IPS-15b (cell line): Measurements from ENCODE around the gene SPEN.
"Not testable (repeated sequence)": the region's sequence is repeated elsewhere in the genome, so short reads cannot be mapped to it uniquely, and the experiment has no call there.

Experiments
- H3K27me3 ChIP-seq: one replicate; pipeline ENCODE4 v1.6.1; 2013; ENCODE audit warnings: low read length; ENCODE audit not compliant: control insufficient read depth, insufficient read depth
- H3K36me3 ChIP-seq: one replicate; pipeline ENCODE4 v1.6.1; 2013; ENCODE audit warnings: low read length; ENCODE audit not compliant: control insufficient read depth, insufficient read depth
- H3K4me1 ChIP-seq: one replicate; pipeline ENCODE4 v1.6.1; 2013; ENCODE audit warnings: mild to moderate bottlenecking, low read length; ENCODE audit not compliant: control insufficient read depth, insufficient read depth
- H3K4me3 ChIP-seq: one replicate; pipeline ENCODE4 v1.5.1; 2013; ENCODE audit warnings: low read depth, low read length
- H3K9ac ChIP-seq: one replicate; pipeline ENCODE4 v1.6.1; 2013; ENCODE audit warnings: low read depth, mild to moderate bottlenecking, low read length
- H3K9me3 ChIP-seq: one replicate; pipeline ENCODE4 v1.6.1; 2013; ENCODE audit warnings: mild to moderate bottlenecking, low read length; ENCODE audit not compliant: control insufficient read depth, insufficient read depth

Gene SPEN

DNA sequence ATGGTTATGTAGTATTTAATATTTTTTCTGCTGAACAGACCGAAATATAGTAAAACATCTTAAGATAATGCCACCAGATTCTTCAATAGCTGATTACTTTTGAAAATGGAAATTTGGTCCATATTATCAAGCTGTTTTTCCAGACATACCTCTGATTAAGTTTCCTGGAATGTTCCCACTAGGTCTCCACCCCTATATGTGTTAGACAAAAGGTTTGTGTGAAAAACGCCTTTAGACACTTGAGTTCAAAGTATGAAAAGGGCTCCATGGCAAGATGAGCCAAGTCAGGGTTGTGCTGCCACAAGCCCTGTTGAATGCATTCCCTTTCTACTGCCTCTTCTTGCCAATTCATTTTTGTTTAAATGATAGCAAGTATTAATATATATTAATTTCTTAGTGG lies 75.7 kb downstream of the SPEN start:
- no peaks in the 10 kb centered on the region for H3K4me1 ChIP-seq
- H3K9ac ChIP-seq, result no peak overlapping the region
- no peak overlapping the region for H3K4me3 ChIP-seq
- H3K36me3 ChIP-seq, result peaks cover 7% of the 10 kb centered on the region
- no peaks in the 10 kb centered on the region for H3K9me3 ChIP-seq
- no peaks in the 10 kb centered on the region for H3K27me3 ChIP-seq

DNA sequence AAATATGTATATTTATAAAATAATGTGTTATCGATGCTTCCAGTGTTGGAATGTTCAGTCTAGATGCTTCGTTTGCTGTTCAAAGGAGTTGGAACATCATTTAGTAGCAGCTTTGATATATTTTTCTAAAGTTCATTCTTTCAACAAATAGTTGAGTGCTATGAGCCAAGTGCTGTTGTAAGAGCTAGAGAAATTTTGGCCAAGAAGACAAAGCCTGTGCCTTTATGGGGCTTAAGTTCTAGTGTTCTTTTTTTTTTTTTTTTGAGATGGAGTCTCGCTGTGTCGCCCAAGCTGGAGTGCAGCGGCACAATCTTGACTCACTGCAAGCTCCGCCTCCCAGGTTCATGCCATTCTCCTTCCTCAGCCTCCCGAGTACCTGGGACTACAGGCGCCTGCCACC lies 78.9 kb downstream of the SPEN start:
- H3K4me1 ChIP-seq, H3K4me3 ChIP-seq, H3K9ac ChIP-seq, H3K27me3 ChIP-seq, H3K9me3 ChIP-seq: not testable (repeated sequence)
- H3K36me3 ChIP-seq, result peaks cover 14% of the 10 kb centered on the region

DNA sequence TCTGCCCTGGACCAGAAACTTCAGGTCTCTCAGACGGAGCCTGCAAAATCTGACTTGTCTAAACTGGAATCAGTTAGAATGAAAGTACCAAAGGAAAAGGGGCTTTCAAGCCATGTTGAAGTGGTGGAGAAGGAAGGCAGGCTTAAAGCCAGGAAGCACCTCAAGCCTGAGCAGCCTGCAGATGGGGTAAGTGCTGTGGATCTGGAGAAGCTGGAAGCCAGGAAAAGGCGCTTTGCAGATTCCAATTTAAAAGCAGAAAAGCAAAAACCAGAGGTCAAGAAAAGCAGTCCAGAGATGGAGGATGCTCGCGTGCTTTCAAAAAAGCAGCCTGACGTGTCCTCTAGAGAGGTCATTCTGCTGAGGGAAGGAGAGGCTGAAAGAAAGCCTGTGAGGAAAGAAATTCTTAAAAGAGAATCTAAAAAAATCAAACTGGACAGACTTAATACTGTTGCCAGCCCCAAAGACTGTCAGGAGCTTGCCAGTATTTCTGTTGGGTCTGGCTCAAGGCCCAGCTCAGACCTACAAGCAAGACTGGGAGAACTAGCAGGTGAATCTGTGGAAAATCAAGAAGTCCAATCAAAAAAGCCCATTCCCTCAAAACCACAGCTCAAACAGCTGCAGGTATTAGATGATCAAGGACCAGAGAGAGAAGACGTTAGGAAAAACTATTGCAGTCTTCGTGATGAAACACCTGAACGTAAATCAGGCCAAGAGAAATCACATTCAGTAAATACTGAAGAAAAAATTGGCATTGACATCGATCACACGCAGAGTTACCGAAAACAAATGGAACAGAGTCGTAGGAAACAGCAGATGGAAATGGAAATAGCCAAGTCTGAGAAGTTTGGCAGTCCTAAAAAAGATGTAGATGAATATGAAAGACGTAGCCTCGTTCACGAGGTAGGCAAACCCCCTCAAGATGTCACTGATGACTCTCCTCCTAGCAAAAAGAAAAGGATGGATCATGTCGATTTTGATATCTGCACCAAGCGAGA lies 81.8 kb downstream of the SPEN start:
- Histone ChIP-seq H3K4me3 (no peak overlapping the region), H3K9ac (no peak overlapping the region), H3K9me3 (no peaks in the 10 kb centered on the region), H3K27me3 (no peaks in the 10 kb centered on the region), H3K4me1 (no peaks in the 10 kb centered on the region), H3K36me3 (peaks cover 36% of the 10 kb centered on the region)

DNA sequence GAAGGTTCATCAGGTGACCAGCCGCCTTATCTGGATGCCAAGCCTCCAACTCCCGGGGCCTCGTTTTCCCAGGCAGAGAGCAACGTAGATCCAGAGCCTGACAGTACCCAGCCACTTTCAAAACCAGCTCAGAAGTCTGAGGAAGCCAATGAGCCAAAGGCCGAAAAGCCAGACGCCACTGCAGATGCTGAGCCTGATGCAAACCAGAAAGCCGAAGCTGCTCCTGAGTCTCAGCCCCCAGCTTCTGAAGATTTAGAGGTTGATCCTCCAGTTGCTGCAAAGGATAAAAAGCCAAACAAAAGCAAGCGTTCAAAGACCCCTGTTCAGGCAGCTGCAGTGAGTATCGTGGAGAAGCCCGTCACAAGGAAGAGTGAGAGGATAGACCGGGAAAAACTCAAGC lies 83.9 kb downstream of the SPEN start:
- H3K27me3 ChIP-seq, result no peaks in the 10 kb centered on the region
- no peaks in the 10 kb centered on the region for H3K4me1 ChIP-seq
- no peak overlapping the region for H3K9ac ChIP-seq
- H3K4me3 ChIP-seq, result no peak overlapping the region
- H3K9me3 ChIP-seq, result no peaks in the 10 kb centered on the region
- H3K36me3 ChIP-seq, result peaks cover 57% of the 10 kb centered on the region

DNA sequence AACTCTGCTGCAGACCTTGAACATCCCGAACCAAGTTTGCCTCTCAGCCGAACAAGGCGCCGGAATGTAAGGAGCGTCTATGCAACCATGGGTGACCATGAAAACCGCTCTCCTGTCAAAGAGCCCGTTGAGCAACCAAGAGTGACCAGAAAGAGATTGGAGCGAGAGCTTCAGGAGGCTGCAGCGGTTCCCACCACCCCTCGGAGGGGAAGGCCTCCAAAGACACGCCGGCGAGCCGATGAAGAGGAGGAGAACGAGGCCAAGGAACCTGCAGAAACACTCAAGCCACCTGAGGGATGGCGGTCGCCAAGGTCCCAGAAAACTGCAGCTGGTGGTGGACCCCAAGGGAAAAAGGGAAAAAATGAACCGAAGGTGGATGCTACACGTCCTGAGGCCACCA lies 84.4 kb downstream of the SPEN start:
- no peak overlapping the region for H3K9ac ChIP-seq
- no peaks in the 10 kb centered on the region for H3K4me1 ChIP-seq
- no peaks in the 10 kb centered on the region for H3K27me3 ChIP-seq
- H3K4me3 ChIP-seq, result no peak overlapping the region
- peaks cover 59% of the 10 kb centered on the region for H3K36me3 ChIP-seq
- H3K9me3 ChIP-seq, result no peaks in the 10 kb centered on the region

DNA sequence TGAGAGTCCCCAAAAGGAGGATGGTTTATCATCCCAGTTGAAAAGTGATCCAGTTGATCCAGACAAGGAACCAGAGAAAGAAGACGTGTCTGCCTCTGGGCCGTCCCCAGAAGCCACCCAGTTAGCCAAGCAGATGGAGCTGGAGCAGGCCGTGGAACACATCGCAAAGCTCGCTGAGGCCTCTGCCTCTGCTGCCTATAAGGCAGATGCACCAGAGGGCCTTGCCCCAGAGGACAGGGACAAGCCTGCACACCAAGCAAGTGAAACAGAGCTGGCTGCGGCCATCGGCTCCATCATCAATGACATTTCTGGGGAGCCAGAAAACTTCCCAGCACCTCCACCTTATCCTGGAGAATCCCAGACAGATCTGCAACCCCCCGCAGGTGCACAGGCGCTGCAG lies 85.1 kb downstream of the SPEN start:
- Histone ChIP-seq H3K36me3 (peaks cover 66% of the 10 kb centered on the region), H3K4me3 (no peak overlapping the region), H3K9me3 (no peaks in the 10 kb centered on the region), H3K9ac (no peak overlapping the region), H3K4me1 (no peaks in the 10 kb centered on the region), H3K27me3 (no peaks in the 10 kb centered on the region)

DNA sequence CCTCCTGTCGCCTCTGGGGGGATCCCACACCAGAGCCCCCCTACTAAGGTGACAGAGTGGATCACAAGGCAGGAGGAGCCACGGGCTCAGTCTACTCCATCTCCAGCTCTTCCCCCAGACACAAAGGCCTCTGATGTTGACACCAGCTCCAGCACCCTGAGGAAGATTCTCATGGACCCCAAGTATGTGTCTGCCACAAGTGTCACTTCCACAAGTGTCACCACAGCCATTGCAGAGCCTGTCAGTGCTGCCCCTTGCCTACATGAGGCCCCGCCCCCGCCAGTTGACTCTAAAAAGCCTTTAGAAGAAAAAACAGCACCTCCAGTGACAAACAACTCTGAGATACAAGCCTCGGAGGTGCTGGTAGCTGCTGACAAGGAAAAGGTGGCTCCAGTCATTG lies 86.2 kb downstream of the SPEN start:
- no peaks in the 10 kb centered on the region for H3K27me3 ChIP-seq
- no peaks in the 10 kb centered on the region for H3K4me1 ChIP-seq
- H3K9me3 ChIP-seq, result no peaks in the 10 kb centered on the region
- H3K36me3 ChIP-seq, result peaks cover 69% of the 10 kb centered on the region
- no peak overlapping the region for H3K9ac ChIP-seq
- no peak overlapping the region for H3K4me3 ChIP-seq

DNA sequence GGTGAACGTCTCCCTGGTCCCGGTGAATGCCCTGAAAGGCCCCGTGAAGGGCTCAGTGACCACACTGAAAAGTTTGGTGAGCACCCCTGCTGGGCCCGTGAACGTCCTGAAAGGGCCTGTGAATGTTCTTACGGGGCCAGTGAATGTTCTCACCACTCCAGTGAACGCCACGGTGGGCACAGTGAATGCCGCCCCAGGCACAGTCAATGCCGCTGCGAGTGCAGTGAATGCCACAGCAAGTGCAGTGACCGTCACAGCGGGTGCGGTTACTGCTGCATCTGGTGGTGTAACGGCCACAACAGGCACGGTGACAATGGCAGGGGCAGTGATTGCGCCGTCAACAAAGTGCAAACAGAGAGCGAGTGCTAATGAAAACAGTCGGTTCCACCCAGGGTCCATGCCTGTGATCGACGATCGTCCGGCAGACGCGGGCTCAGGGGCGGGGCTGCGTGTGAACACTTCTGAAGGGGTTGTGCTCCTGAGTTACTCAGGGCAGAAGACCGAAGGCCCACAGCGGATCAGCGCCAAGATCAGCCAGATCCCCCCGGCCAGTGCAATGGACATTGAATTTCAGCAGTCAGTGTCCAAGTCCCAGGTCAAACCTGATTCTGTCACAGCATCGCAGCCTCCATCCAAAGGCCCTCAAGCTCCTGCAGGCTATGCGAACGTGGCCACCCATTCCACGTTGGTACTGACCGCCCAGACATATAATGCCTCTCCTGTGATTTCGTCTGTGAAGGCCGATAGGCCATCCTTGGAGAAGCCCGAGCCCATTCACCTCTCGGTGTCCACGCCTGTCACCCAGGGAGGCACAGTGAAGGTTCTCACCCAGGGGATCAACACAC lies 86.9 kb downstream of the SPEN start:
- peaks cover 72% of the 10 kb centered on the region for H3K36me3 ChIP-seq
- no peaks in the 10 kb centered on the region for H3K27me3 ChIP-seq
- H3K4me3 ChIP-seq, result no peak overlapping the region
- H3K9me3 ChIP-seq, result no peaks in the 10 kb centered on the region
- H3K9ac ChIP-seq, result no peak overlapping the region
- H3K4me1 ChIP-seq, result no peaks in the 10 kb centered on the region

DNA sequence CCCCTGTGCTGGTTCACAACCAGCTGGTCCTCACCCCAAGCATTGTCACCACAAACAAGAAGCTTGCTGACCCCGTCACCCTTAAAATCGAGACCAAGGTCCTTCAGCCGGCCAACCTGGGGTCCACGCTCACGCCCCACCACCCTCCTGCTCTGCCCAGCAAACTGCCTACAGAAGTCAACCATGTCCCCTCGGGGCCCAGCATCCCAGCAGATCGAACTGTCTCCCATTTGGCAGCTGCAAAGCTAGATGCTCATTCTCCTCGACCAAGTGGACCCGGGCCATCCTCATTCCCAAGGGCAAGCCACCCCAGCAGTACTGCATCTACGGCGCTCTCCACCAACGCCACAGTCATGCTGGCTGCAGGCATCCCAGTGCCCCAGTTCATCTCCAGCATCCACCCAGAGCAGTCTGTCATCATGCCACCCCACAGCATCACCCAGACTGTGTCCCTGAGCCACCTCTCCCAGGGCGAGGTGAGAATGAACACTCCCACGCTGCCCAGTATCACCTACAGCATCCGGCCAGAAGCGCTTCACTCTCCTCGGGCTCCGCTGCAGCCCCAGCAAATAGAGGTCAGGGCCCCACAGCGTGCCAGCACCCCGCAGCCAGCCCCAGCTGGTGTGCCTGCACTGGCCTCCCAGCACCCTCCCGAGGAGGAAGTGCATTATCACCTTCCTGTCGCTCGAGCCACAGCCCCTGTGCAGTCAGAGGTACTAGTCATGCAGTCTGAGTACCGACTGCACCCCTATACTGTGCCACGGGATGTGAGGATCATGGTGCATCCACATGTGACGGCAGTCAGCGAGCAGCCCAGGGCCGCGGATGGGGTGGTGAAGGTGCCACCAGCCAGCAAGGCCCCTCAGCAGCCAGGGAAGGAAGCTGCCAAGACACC lies 87.8 kb downstream of the SPEN start:
- H3K9ac ChIP-seq, result no peak overlapping the region
- no peaks in the 10 kb centered on the region for H3K27me3 ChIP-seq
- H3K9me3 ChIP-seq, result no peaks in the 10 kb centered on the region
- no peaks in the 10 kb centered on the region for H3K4me1 ChIP-seq
- H3K36me3 ChIP-seq, result peaks cover 77% of the 10 kb centered on the region
- H3K4me3 ChIP-seq, result no peak overlapping the region

DNA sequence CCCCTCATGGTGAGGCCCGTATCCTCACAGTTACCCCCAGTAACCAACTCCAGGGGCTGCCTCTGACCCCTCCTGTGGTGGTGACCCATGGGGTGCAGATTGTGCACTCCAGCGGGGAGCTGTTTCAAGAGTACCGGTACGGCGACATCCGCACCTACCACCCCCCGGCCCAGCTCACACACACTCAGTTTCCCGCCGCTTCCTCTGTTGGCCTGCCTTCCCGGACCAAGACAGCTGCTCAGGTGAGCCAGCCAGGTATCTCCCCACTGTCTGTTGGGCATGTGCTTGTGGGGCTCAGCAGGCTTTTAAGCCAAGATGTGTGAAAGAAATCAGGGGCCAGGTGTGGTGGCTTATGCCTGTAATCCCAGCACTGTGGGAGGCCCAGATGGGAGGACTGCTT lies 88.5 kb downstream of the SPEN start:
- H3K27me3 ChIP-seq, result no peaks in the 10 kb centered on the region
- no peak overlapping the region for H3K9ac ChIP-seq
- H3K36me3 ChIP-seq, result peaks cover 82% of the 10 kb centered on the region
- H3K9me3 ChIP-seq, result no peaks in the 10 kb centered on the region
- no peak overlapping the region for H3K4me3 ChIP-seq
- no peaks in the 10 kb centered on the region for H3K4me1 ChIP-seq

DNA sequence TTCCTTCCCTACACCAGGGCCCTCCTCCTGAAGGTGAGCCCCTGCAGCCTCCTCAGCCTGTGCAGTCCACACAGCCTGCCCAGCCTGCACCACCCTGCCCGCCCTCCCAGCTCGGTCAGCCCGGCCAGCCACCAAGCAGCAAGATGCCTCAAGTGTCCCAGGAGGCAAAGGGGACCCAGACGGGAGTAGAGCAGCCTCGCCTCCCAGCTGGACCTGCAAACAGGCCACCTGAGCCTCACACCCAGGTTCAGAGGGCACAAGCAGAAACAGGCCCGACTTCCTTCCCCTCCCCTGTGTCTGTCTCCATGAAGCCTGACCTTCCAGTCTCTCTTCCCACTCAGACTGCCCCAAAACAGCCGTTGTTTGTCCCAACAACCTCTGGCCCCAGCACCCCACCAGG lies 89.6 kb downstream of the SPEN start:
- H3K9me3 ChIP-seq, result no peaks in the 10 kb centered on the region
- no peak overlapping the region for H3K4me3 ChIP-seq
- H3K27me3 ChIP-seq, result no peaks in the 10 kb centered on the region
- no peak overlapping the region for H3K9ac ChIP-seq
- no peaks in the 10 kb centered on the region for H3K4me1 ChIP-seq
- H3K36me3 ChIP-seq, result peaks cover 79% of the 10 kb centered on the region
